K562 (cell line): ENCODE results near the gene CDC42SE2.

Experiments
- ATF2 ChIP-seq: sonication (generic); formaldehyde crosslinking; IDR thresholded peaks from 2 replicates; pipeline ENCODE4 v1.8.1; 2022; ENCODE audit warnings: missing genetic modification reagents
- CBX5 ChIP-seq: IDR thresholded peaks from 2 replicates; pipeline ENCODE4 v1.6.1; 2014; ENCODE audit warnings: low read depth, borderline replicate concordance
- CHD2 ChIP-seq: IDR thresholded peaks from 2 replicates; pipeline ENCODE4 v1.6.1; 2011; ENCODE audit warnings: low read depth, low read length
- CTCF ChIP-seq, 3 experiments: IDR thresholded peaks in 2 of 3; conservative IDR thresholded peaks in 1 of 3; 2 replicates each; pipeline ENCODE4 v1.5.1; 2011 to 2012; ENCODE audit warnings: low read length in 3 of 3, mild to moderate bottlenecking in 3 of 3, control low read depth in 2 of 3, improper control_type of control experiment in 1 of 3, inconsistent platforms in 1 of 3, low read depth in 1 of 3, mixed read lengths in 1 of 3, moderate library complexity in 1 of 3; ENCODE audit not compliant: insufficient read depth in 2 of 3
- EZH2 ChIP-seq: IDR thresholded peaks from 2 replicates; pipeline ENCODE4 v1.6.1; 2012; ENCODE audit warnings: low read depth, mild to moderate bottlenecking, inconsistent platforms, low read length, borderline replicate concordance
- PHF8 ChIP-seq: fragments of 200-600 bp; sonication (generic); IDR thresholded peaks from 2 replicates; pipeline ENCODE4 v1.6.1; 2012; ENCODE audit warnings: mixed run types, mild to moderate bottlenecking, inconsistent platforms, low read length, moderate library complexity, borderline replicate concordance
- POLR2A ChIP-seq: fragments of 450-650 bp; conservative IDR thresholded peaks from 2 replicates; pipeline ENCODE4 v1.6.1; 2016
- RFX5 ChIP-seq: IDR thresholded peaks from 2 replicates; pipeline ENCODE4 v1.6.1; 2011; ENCODE audit warnings: low read depth, mild to moderate bottlenecking, improper control_type of control experiment, low read length
- SAFB ChIP-seq: fragments of 200-400 bp; formaldehyde crosslinking; IDR thresholded peaks from 2 replicates; pipeline ENCODE4 v1.6.1; 2017; ENCODE audit warnings: low read depth, low read length, borderline replicate concordance
- SIN3A ChIP-seq, 2 experiments: fragments of 150-350 bp in 1 of 2; IDR thresholded peaks; 2 replicates each; pipeline ENCODE4 v1.6.1; 2011 to 2016; ENCODE audit warnings: borderline replicate concordance in 2 of 2, low read depth in 2 of 2, low read length in 2 of 2, mild to moderate bottlenecking in 2 of 2, moderate library complexity in 2 of 2; ENCODE audit not compliant: control insufficient read depth in 1 of 2
- ZBTB26 ChIP-seq: fragments of 450-650 bp; formaldehyde crosslinking; IDR thresholded peaks from 2 replicates; pipeline ENCODE4 v1.4.0; 2022; ENCODE audit warnings: missing genetic modification characterization
- ZBTB5 ChIP-seq: fragments of 450-650 bp; IDR thresholded peaks from 2 replicates; pipeline ENCODE4 v1.6.1; 2017; ENCODE audit warnings: antibody characterized with exemption
- ZNF280A ChIP-seq: fragments of 450-650 bp; IDR thresholded peaks from 2 replicates; pipeline ENCODE4 v1.6.1; 2018; ENCODE audit warnings: mild to moderate bottlenecking, low read depth; ENCODE audit not compliant: partially characterized antibody

- TF ChIP-seq RFX5 (no peak), ZNF280A (no peak), SIN3A (IDR thresholded peaks at IDR 0.05; ENCODE audit: borderline replicate concordance in 2 of 2, control insufficient read depth in 1 of 2, low read depth in 2 of 2, low read length in 2 of 2) (no peak), ZBTB26 (CRISPR knock-in tag) (no peak), POLR2A (no peak), EZH2 (no peak), CBX5 (no peak), ZBTB5 (no peak), PHF8 (no peak), ATF2 (no peak), CTCF (IDR thresholded peaks at IDR 0.05 in 2 of 3, conservative IDR thresholded peaks at IDR 0.05 in 1 of 3; ENCODE audit: insufficient read depth in 2 of 3, low read depth in 1 of 3, low read length in 3 of 3) (no peak), SAFB (no peak), CHD2 (no peak)
These were observed 18.4 kb downstream of the CDC42SE2 start for GRCh38 chr5:131282235-131282634.
